Measurements from ENCODE around the gene RNF181.
A peak's percentile ranks its signal among the peaks of the same experiment; 100 is the strongest.

Gene RNF181, protein sequence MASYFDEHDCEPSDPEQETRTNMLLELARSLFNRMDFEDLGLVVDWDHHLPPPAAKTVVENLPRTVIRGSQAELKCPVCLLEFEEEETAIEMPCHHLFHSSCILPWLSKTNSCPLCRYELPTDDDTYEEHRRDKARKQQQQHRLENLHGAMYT

DNA sequence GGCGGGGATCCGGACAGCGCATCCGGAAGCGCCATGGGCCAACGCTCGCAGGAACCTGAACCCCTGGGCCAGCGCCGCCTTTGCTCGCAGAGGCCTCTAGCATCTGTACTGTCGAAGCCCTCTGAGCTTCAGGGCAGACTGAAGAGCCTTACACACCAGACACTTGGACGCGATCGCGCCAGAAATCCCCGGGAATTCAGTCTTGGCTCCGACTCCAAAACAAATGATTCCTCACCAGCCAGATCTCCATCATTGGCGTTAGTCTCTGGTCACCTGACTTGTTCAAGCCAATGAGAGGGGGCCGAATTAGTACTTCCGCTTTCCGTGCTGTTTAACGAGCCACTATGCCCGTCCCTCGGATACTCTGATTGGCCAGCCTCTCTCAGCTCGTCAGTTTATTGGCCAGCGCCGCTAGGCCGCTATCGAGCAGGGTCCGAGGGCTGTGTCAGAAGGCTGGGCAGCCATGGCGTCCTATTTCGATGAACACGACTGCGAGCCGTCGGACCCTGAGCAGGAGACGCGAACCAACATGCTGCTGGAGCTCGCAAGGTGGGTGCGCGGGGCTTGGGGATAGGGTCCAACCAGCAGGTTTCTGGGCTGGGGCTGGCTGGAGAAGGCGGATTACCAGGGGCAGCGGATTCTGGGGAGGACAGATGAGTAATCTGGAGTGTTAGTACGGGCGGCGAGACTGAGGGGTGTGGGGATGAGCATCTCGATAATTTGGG is at the start of gene RNF181:
RNF181 (plus strand) TSS at position 445 of the 725 bp plus-strand sequence; CDS start at position 464, 19 bp downstream.
- H3K4me3 ChIP-seq (ENCODE audit: low read depth, low read length), result peak within 1 kb of the TSS; percentile 100
- TF ChIP-seq, protein P1, sequence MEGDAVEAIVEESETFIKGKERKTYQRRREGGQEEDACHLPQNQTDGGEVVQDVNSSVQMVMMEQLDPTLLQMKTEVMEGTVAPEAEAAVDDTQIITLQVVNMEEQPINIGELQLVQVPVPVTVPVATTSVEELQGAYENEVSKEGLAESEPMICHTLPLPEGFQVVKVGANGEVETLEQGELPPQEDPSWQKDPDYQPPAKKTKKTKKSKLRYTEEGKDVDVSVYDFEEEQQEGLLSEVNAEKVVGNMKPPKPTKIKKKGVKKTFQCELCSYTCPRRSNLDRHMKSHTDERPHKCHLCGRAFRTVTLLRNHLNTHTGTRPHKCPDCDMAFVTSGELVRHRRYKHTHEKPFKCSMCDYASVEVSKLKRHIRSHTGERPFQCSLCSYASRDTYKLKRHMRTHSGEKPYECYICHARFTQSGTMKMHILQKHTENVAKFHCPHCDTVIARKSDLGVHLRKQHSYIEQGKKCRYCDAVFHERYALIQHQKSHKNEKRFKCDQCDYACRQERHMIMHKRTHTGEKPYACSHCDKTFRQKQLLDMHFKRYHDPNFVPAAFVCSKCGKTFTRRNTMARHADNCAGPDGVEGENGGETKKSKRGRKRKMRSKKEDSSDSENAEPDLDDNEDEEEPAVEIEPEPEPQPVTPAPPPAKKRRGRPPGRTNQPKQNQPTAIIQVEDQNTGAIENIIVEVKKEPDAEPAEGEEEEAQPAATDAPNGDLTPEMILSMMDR (IDR thresholded peaks at IDR 0.05; ENCODE audit: insufficient read depth, low read length, missing control alignments), result no peak
- ChIA-PET CTCF (interaction anchor here (0.6 to 2.7 kb wide), 11 partner anchors 8 to 240 kb away, joined by 3 to 11 read pairs (median 3); partner anchors contain the start of gene TMEM150A), POLR2A (interaction anchor here (0.6 to 3.0 kb wide), 9 partner anchors 10 to 241 kb away, joined by 3 to 25 read pairs (median 5); partner anchors contain the start of genes C2orf68, ELMOD3, MAT2A and RETSAT)
- DNase-seq (ENCODE audit: low read depth, low spot score), result peak; percentile 97

DNA sequence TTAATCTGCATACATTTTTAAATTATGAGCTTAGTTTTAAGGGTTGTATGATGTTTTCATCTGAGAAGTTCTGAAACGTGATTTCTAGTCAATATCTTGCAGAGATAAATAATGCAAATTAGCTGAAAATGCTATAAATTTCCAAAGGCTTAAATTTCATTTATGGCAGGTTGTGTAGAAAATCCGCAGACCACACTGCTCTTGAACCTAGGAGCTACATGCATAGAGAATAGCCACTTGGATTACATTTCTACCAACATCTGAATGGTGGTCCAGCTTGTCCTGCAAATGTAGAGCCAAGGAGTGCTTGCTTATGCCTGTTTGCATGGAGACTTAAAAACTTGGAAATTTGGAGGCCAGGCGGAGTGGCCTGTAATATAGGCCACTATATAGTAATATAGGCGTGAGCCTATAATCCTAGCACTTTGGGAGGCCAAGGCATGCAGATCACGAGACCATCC is 49.7 kb upstream of the RNF181 start:
- H3K4me3 ChIP-seq (ENCODE audit: low read depth, low read length), result no peak overlapping the region
- TF ChIP-seq, protein P1 (IDR thresholded peaks at IDR 0.05; ENCODE audit: insufficient read depth, low read length, missing control alignments), result no peak
- ChIA-PET POLR2A (interaction anchor here (0.5 to 2.2 kb wide), 7 partner anchors 15 to 164 kb away, joined by 3 to 21 read pairs (median 4); partner anchors contain the start of genes GGCX and SH2D6), CTCF (interaction anchor here (0.7 to 30.0 kb wide), 5 partner anchors 9 to 113 kb away, joined by 3 to 922 read pairs (median 3); partner anchors contain the start of gene SH2D6)
- no peak for DNase-seq (ENCODE audit: low read depth, low spot score)

DNA sequence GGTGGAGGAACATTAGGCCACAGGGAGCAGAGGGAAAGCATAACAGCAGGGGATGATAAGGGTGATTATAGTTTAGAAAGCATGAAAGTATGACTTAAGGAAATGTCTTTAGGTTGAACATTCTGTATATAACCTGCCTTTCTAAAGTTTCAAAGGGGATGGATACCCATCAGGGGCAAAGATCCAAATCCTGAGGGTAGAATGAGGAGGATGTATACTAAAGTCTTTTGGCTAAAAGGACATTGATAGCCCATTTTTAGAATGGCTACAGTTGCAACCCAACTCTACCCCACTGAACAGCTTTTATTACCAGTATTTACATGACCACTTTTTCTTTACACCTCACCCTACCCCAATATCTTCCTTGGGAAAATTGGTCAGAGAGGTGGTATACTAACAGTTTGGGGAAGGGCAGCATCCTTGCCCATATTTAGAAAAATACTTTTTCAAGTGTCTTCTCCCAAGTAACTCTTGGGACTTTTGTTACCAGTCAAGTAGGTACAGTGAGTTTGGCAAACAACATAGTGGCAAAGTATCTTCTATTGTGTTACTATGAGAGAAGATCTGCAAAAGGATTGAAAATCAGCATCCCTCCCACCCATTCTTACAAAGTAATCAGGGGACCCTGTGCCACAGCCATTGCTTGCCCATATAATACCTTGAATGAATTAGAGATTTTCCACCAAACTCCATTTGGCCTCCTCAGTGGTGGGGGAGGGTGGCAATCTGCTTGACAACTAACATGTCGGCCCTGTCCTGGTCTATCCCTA is 48.3 kb upstream of the RNF181 start:
- DNase-seq (ENCODE audit: low read depth, low spot score), result no peak
- H3K4me3 ChIP-seq (ENCODE audit: low read depth, low read length), result no peak overlapping the region
- TF ChIP-seq, protein P1 (IDR thresholded peaks at IDR 0.05; ENCODE audit: insufficient read depth, low read length, missing control alignments), result no peak
- ChIA-PET POLR2A (interaction anchor here (0.9 to 4.2 kb wide), 4 partner anchors 7 to 127 kb away, joined by 3 to 98 read pairs (median 12); partner anchors contain the start of genes MAT2A and SH2D6), CTCF (interaction anchor here (2.2 to 30.0 kb wide), 2 partner anchors 8 to 114 kb away, joined by 13 to 922 read pairs; partner anchors contain the start of gene SH2D6)

DNA sequence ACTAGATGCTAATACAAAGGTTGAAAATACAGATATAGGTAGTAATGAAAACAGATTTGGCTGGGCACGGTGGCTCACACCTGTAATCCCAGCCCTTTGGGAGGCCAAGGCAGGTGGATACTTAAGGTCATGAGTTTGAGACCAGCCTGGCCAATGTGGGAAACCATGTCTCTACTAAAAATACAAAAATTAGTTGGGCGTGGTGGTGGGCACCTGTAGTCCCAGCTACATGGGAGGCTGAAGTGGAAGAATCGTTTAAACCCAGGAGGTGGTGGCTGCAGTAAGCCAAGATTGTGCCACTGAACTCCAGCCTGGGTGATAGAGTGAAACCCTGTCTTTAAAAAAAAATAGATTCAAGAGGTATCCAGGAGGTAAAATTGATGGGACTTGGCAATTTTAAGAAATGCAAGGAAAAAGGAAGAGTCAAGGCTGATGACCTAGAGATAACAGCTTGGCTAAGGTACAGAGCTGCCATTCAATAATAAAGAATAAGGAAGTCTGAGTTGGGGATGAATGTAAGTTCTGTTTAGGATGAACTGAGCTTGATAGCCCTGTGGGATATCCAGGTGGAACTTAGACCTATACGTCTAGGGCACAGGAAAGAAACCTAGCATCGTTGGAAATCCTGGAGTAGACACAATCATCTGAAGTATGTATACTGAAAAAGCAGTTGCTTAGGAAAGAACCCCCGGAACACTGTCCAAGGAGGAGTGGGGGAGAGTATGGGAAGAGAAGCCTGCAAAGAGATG is 47.5 kb upstream of the RNF181 start:
- CTCF ChIA-PET, result interaction anchor here (0.8 to 30.0 kb wide), 5 partner anchors 8 to 115 kb away, joined by 3 to 922 read pairs (median 47); partner anchors contain the start of genes GGCX, MAT2A and SH2D6
- POLR2A ChIA-PET, result interaction anchor here (1.2 to 4.3 kb wide), 5 partner anchors 8 to 220 kb away, joined by 4 to 98 read pairs (median 8); partner anchors contain the start of genes GGCX, MAT2A, SH2D6 and TGOLN2
- no peak overlapping the region for H3K4me3 ChIP-seq (ENCODE audit: low read depth, low read length)
- DNase-seq (ENCODE audit: low read depth, low spot score), result no peak
- TF ChIP-seq, protein P1 (IDR thresholded peaks at IDR 0.05; ENCODE audit: insufficient read depth, low read length, missing control alignments), result no peak

DNA sequence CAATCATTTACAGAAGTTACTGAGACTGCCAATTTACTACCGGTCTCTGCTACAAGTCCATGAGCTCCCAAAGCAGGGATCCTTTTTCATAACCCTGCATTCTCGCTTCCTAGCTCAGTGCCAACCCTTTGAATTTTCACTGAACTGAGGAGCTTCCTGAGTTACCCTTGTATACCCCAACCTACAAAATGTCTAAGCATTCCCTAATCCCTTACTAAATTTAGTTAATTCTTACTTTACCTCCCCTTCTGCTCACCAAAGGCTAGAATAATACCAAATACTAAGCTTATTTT is 47.0 kb upstream of the RNF181 start:
- DNase-seq (ENCODE audit: low read depth, low spot score), result no peak
- TF ChIP-seq, protein P1 (IDR thresholded peaks at IDR 0.05; ENCODE audit: insufficient read depth, low read length, missing control alignments), result no peak
- POLR2A ChIA-PET, result interaction anchor here (0.5 to 4.3 kb wide), 7 partner anchors 8 to 221 kb away, joined by 3 to 98 read pairs (median 5); partner anchors contain the start of genes ELMOD3, GGCX, MAT2A and RETSAT
- CTCF ChIA-PET, result interaction anchor here (0.8 to 30.0 kb wide), 5 partner anchors 8 to 116 kb away, joined by 3 to 922 read pairs (median 47); partner anchors contain the start of genes GGCX, MAT2A and SH2D6
- H3K4me3 ChIP-seq (ENCODE audit: low read depth, low read length), result no peak overlapping the region

Measured in AG04449 (cell line).